ENCODE results near the gene PLEKHM3.

The PLEKHM3 gene

DNA sequence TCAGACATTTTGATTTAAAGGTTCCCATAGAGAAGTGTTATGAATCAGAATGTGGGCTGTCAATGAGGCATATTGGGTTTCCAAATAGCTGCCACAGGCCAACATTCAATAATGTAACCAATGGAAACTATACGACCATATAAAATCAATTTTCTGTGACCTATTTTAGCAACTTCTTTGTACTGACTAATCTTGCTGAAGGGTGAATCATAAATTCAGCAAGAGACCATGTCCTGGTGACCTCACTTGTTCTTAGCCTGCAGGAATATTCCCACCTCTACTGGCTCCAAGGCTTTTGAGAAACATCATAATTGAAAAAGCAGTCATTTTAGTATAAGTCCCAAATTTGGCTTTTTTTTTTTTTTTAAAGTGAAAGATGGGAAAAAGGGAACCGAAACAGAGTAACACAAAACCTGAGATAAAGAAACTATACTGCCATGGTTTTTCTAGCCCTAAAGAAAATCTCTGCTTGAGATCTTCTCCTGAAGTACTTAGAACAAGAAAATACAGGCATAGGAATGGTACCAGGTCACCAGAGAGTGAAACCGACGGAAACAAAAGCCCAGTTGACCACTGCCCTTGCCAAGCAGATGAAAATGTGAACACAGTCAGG is 32.1 kb downstream of the PLEKHM3 start:
- DNase-seq (ENCODE audit: low read depth in 2 of 2): no peak

DNA sequence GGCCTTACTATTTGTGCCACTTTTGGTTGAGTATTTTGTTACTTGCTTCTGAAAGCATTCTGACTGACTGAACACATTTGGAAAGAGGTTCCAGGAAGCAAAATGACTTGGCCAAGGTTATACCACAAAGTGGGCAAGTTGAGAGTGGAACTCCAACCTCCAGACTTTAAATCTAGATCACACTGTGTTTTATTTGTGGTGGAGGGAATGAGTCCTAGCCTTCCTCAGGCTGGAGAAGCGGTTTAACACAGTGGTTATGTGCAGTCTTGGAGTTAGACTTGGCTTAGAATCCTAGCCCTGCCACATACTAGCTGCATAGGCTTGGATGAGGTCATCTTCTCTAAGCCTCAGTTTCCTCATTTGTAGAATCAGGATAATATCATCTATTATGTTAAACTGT is 33.4 kb downstream of the PLEKHM3 start:
- DNase-seq (ENCODE audit: low read depth in 2 of 2): no peak

DNA sequence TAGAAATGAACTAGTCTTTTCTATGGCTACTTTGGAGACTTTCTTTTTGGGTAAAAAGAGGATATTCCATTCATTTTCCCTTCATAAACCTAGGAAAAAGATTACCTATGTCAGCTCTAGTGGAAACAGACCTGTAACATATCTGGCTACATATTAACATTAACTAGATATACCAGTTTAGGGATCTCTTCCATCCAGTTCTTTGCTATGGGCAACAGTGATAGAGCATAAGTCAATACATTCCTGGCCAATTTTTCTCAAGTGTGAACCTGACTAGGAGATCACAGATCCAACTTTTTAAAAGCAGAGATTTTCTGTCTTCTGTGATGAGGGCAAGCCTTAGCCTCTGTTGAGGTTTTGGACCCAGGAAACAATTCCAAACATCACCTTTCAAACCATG is 34.5 kb downstream of the PLEKHM3 start:
- no peak for DNase-seq (ENCODE audit: low read depth in 2 of 2)

DNA sequence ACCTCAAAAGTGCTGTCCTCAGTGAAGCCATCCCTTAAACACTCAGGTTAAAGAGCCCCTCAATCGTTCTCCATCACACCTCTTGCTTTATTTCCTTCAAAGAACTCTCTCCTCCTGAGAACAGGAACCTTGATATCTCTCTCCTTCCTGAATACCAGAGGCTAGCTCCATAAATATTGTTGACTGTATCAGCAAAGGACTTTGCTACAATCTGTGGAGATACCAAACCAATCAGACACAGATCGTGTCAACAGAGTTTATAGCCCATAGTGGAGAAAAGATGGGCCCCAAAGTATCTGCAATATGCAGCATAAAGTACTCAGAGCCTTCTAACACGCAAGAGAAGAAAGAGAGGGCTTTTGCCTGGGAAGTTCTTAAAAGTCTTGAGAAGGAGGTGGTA is 36.4 kb downstream of the PLEKHM3 start:
- DNase-seq (ENCODE audit: low read depth in 2 of 2): no peak

DNA sequence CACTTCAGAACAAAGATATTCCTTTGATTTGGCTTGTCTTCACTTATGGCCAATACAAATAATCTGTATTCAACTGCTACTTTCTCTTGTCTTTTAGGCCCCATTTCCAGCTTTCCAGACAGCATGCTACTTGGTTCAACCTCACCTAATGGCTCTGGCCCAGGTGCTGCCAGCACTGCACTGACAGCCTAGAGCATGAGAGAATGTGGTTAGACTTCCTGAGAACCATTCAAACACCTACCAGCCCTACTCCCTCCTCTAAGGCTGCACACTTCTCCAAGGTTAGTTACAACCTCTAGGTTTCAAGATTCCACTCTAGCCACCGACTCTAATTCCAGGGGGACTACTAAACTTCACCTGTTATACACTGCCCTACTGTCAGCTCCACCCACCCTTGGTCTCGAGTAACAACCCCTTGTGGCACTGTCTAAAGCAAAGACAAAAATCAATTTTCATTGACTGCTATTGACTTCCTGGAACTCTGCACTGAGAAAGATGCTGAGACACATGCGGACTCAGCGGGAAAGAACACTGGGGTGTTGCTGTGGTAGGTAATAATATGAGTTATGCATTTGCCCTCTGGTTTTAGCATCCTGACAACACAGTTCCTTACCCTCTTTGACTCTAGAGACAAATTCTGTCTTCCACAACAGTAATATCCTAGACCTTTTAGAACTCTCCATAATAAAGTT is 38.2 kb downstream of the PLEKHM3 start:
- DNase-seq (ENCODE audit: low read depth in 2 of 2): no peak

DNA sequence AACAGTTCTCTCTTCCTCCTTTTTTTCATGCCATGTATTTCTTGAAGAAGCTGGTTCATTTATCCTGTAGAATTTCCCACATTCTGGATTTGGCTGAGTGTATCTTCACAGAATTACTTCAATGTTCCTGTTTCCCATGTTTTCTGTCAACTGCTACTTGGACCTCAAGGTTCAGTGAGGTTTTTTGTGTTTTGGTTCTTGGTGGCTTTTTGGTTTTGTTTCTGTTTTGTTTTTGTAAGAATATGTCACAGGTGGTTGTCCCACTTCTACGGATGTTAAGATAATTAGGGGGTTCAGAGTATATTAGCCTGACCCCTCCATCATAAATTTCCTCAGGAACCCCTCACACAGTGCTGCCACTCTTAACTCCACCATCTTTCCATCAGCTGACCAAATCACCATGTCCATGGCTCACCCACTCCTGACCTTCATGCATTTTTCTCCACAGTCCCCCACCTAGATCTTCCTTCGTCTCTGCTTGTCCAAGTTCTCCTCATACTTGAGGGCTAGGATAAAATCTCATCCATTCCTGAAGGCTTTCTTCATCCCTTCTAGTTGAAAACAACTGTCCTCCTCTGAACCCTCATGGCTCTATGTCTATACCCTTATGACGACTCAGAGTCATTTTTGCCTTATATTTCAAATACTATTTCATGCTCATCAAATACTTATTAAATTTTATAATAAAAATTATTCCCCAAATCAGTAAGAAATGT is 40.4 kb downstream of the PLEKHM3 start:
- no peak for DNase-seq (ENCODE audit: low read depth in 2 of 2)

DNA sequence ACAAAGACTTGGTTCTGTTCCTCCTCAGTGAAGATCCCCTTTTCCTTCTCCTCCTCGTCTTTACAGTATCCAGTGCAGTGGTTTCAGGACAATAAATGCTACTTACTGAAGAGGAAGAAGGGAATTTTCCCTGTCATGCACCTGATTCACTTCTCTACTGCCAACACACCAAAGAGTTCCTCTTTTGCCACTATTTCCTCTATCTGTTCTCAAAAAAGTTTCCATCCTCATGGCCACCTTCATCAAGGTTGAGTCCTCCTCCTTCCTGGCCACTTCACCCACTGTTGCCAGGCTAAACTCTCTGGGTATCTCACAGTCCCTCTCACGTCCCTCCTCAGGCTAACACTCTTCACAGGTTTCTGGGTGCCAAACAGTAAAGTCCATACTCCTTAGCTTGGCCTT is 41.7 kb downstream of the PLEKHM3 start:
- no peak for DNase-seq (ENCODE audit: low read depth in 2 of 2)

DNA sequence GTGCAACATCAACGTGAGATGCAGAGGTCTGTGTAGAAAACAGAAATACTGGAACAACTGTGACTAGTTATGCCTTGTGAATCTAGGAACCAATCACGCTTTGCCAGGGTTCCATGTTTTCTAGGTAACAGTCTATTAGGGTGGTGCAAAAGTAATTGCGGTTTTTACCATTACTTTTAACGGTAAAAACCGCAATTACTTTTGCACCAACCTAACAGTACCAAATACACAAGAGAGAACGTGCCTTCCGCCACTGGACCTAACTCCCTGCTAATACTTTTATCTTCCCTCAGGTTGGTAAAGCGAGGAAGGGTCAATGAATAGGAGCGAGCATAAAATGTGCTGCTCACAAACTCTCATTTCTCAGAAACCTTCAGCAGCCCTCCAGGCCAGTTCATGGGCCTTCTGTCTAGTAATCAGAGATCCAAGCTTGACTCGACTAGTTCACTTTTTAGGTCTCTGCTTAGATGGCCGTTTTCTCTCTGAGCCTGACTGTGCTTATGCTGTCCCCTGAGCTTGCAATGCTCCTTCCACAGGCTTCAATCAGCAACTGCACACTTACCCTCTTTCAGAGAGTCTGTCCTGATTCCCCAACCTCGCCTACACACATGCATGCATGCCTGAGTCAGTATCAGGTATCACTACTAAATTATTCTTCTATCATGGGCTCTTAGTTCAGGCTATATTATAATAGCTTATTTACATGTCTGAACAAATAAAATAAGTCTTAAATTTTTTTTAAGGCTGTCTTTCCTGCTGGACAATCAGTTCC is 47.0 kb downstream of the PLEKHM3 start:
- DNase-seq (ENCODE audit: low read depth in 2 of 2): no peak

DNA sequence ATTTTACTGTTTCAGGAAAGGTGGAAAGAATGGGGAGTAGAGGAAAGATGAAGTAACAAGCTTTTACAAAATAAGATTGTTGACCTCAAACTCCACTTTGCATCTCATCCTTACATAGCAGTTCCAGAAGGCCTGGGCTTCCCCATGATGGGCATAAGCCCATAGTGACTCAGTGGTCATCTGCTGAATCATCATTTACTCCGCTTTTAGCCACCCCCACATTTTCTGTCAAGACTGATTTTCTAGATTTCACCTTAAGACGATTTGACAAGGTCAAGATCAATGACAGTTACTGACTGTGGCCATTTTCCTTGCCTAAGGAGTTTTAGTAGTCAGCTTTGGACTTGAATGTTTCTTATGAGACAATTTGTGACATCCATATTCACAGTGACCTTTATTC is 49.4 kb downstream of the PLEKHM3 start:
- no peak for DNase-seq (ENCODE audit: low read depth in 2 of 2)

DNA sequence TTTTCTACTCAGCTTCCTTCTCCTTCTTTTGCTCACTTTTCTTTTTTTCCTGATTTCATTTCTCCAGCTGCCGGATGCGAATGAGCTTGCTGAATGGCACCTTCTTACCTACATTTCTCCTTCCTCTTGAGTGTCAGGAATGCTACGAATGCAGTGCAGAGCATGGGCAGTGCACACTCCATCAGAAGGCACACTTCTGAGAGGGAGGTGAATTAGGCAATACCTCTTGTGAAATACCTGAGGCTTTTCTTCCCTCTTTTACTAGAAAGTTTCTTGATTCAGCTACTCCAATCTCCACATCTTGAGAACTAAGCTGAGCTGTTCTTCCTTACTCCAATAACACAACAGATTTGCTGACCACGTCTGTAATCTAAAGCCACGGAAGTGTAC is 51.1 kb downstream of the PLEKHM3 start:
- DNase-seq (ENCODE audit: low read depth in 2 of 2): no peak

DNA sequence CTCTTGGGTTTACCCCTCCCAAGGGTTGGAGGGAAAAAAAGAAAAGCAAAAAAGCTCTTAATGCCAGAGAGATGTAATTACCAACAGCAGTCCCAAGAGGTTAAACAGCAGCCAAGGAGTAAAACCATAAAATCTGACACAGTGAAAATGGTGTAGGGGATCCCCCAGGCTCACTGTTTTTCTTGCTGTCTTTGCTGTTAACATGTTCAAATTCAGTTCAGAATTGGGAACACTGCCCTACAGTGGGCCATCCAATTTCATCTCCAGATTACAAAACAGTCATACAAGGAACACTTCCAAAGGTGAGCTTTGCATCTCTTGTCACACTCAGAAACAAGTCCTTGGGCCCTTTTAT is 54.5 kb downstream of the PLEKHM3 start:
- no peak for DNase-seq (ENCODE audit: low read depth in 2 of 2)

DNA sequence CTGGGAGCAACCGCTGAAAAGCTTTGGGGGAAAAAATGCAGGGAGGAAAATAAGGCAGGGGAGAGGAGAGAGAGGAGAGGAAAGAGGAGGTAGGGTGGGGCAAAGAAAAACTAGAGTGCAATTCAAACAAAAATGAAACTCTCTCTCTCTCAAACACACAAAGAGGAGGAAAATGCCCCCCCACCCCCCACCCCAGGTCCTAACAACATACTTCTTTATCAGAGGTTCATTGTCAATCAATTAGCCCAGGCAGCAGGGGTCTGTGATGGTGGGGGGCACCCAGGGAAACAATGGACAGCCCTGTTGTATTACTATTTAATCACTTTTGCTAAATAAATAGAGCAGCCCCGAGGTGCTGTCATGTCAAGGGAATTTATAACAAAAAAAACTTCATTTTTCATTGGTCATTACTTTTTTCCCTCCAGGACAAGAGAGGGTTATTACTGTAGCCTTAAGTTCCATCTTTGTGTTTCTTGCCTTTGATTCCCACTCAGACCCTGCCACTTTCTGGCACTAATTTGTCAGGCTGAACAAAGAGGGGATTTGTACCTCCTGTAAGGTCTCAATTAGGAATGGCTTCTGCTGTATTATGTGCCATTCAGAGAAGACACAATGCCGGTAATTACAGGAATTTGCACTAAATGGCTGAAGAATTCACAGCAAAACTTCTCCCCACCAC is 55.0 kb downstream of the PLEKHM3 start:
- DNase-seq (ENCODE audit: low read depth in 2 of 2): no peak

DNA sequence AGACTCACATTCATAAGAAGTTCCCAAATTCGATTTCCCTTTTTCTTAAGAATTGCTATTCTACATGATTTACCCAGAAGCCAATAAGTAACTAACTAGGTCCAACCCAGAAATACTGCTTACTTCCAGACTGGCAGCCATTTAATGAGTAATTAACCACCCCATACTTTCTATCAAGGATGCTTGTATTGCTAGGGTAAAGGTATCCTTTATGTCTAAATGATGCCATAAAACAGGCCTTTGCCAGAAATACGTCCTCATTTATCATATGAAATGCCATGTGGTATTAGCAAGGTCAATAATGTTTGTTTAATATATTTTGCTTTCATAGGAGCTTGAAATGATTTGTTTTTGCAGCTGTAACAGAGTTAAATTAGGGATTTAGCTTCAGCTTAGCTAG is 56.1 kb downstream of the PLEKHM3 start:
- no peak for DNase-seq (ENCODE audit: low read depth in 2 of 2)

DNA sequence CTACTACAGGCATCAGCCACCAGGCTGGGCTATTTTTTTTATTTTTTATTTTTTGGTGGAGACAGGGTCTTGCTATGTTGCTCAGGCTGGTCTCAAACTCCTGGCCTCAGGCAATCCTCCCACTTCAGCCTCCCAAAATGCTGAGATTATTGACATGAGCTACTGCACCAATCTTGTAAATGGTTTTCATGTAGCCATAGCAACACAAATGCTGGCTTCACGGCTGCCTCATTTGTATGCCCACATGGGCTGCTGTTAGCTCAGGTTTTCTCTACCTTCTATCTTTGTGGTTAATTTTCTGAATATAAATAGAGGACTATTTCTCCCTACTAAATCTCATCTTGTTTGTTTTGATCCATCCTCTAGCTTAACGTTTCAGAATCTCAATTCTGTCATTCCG is 58.2 kb downstream of the PLEKHM3 start:
- DNase-seq (ENCODE audit: low read depth in 2 of 2): no peak

DNA sequence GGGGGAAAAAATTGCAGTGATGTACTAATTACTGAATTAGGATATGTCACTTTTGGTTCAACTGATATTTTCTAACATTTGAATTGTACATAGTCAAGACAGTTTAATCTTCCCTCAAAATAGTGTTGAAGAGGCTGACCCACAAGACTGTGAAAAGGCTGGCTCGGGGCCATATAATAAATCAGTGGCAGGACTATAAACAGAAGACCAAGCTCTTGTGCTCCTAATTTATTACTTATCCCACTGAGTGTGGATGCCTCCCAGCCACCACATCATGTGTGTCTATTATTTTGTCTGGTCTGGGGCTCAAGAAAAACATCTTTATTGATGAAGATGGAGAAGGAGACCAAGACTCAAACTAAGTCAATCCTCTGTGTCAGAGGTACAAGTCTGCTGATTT is 64.4 kb downstream of the PLEKHM3 start:
- no peak for DNase-seq (ENCODE audit: low read depth in 2 of 2)

DNA sequence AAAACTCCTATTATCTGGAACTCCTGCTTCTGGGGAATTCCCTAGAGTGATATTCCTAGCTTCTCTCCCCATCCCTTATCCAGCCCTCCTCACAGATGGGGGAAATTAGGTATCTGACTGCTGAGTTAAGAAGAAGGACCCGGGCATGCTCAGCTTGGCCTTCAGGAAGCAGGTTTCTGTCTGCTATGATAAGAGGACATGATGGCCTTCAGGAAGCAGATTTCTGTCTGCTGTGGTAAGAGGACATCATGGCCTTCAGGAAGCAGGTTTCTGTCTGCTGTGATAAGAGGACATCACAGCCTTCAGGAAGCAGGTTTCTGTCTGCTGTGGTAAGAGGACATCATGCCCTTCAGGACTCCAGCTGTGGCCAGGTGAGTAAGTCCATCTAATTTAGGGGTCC is 65.2 kb downstream of the PLEKHM3 start:
- no peak for DNase-seq (ENCODE audit: low read depth in 2 of 2)

DNA sequence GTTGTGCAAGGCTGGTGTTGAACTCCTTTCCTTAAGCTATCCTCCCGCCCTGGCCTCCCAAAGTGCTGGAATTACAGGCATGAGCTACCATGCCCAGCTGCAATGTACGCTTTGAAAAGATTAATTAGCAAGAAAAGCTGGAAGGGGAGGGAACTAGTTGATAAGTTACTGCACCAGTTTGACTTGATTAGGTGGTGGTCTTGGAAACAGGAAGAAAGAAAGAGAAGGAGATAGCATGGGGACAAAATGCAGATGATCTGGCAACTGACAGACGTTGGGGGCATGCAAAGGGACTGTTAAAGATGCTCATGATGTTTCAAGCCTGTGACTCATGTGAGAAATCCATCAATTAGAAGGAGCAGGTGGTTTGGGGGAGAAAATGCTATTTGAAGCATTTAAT is 68.6 kb downstream of the PLEKHM3 start:
- DNase-seq (ENCODE audit: low read depth in 2 of 2): no peak

DNA sequence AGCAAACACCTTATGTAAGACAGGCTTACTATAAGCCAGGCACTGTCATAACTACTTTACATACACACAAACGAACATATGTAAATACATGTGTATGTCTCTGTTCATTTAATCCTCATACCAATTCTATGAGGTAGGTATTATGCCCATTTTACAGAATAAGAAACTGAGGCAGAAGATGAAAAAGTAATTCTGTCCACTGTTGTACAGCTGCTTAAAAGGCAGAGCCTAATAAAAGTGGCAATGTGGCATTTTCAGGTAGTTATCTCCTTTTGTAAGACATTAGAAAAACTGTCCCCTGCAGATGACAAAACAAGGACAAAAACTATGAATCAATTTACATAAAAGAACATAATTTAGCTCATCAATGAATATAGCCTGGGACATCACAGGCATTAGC is 69.9 kb downstream of the PLEKHM3 start:
- DNase-seq (ENCODE audit: low read depth in 2 of 2): no peak

DNA sequence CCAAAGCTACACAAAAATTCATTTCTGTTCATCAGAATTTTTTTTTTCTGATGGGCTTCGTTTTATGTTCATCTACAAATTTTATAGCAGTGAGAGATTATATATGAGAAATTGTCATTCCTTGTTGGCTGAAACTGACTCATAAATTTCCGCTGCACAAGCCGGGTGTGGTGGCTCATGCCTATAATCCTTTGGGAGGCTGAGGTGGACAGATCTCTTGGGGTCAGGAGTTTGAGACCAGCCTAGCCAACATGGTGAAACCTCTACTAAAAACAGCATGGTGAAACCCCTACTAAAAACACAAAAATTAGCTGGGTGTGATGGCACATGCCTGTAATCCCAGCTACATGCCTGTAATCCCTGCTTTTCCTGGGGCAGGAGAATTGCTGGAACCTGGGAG is 72.0 kb downstream of the PLEKHM3 start:
- DNase-seq (ENCODE audit: low read depth in 2 of 2): no peak

DNA sequence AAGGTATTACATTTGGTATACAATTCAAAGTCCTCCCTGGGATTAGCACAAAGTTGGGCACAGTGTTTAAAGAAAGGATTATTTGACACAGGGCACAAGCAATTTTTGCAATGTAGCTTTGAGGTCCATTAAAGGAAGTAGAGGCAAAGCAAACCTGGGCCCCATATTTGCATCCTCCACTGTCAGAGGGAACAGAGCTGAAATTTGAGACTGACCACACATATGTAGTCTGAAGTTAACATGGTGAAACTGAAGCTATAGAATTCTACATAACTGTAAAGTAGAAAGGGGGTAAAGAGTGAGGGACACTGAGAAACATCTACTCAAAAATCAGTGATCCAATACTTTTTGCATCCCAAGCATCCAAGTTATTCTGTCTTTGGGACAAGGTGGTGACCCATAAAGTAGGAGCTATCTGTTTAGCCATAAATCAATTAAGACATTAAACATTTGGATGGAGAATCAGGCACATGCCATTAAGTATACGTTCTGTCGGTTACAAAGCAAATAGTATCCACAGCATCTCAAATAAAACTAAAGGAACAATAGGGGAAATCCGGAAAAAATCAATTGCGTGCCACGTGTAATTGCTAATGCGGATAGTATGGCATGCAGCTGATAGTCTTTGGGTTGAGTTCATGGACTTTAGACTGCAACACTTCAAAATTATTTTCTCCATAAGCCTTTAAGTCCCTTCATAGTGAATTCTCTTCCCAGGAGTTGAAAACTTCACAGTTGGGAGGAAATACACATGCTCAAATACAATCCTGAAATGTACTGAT is 72.6 kb downstream of the PLEKHM3 start:
- DNase-seq (ENCODE audit: low read depth in 2 of 2): no peak

DNA sequence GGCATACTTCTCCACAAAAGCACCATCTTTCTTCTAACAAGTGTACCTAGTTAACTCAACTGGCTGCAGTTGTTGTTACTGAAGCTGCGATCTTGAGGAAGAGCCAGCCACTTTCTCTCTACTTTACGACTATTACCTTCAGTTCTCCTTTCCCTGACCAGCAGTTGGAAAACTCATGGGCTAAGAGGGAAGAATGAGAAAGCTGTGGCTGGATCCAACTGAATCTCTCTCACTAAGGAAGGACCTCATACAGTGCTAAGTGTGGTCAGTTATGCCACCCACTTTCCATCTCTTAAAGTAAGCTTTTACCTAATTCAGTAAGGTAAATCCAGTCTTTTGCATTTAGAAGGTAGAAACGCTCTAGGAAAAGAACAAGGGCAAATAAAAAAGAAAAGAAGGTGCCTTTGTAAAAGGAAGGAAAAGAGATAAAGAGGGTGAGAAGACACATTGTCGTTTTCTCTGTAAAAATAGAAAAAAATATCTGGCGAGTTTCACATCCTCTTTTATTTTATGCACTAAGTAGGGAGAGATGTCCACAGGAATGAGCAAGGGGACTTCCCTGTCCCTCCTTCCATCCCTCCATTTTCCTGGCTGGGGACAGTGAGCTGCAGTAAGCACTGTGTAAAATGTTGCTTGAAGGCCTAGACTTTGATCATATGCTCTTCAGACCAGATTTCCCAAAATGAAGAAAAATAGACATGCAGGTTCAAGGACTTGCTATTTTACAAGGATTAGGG is 73.4 kb downstream of the PLEKHM3 start:
- DNase-seq (ENCODE audit: low read depth in 2 of 2): no peak

All from stimulated activated CD4-positive, alpha-beta T cell treated with anti-CD3 and anti-CD28 coated beads, Interleukin-1b, Interleukin-23, amount 100 ng/mL, for 4 hours (primary cell).